Measurements from ENCODE around the gene GPC5.

- TF ChIP-seq CTCF (conservative IDR thresholded peaks at IDR 0.05; ENCODE audit: low read length) (no peak), EZH2phosphoT487 (IDR thresholded peaks at IDR 0.05; ENCODE audit: borderline replicate concordance, low read depth, low read length) (no peak)
Measured at GRCh38 chr13:91537376-91537775, 139.0 kb downstream of the GPC5 start.

Data from OCI-LY7 (cell line).